RWPE1 (cell line): ENCODE measurements around the gene NRF1.

Experiments
- CTCF ChIA-PET: fragments of 350-600 bp; sonication (Branson Sonifier 250); formaldehyde crosslinking; extraction: SDS; loops from one replicate; lab custom pipeline; 2021; lab: Yijun Ruan, JAX
- POLR2A ChIA-PET: fragments of 400-600 bp; formaldehyde crosslinking; extraction: SDS; loops from one replicate; lab custom pipeline; 2020; ENCODE audit warnings: antibody characterized with exemption; ENCODE audit not compliant: low non-redundant PET; lab: Yijun Ruan, JAX
- DNase-seq: peaks from one replicate; pipeline ENCODE4 v3.0.0; 2012; ENCODE audit warnings: low spot score
- H3K27ac ChIP-seq: fragments of 450-650 bp; 2 replicates; pipeline ENCODE4 v1.5.1; 2017
- CTCF ChIP-seq: fragments of 450-650 bp; conservative IDR thresholded peaks from 2 replicates; pipeline ENCODE4 v1.5.1; 2017; ENCODE audit warnings: low read depth, mild to moderate bottlenecking

Gene NRF1

GRCh38 chr7:129762387-129762969, 151.0 kb downstream of the NRF1 start:
- TF ChIP-seq CTCF: no peak
- CTCF ChIA-PET: no interaction called here
- no peak for DNase-seq
- no peak overlapping the region for H3K27ac ChIP-seq
- POLR2A ChIA-PET: no interaction called here

GRCh38 chr7:129764247-129765084, 152.9 kb downstream of the NRF1 start:
- no peak for TF ChIP-seq CTCF
- ChIA-PET CTCF (interaction anchor here (0.6 kb wide), 1 partner anchor 45 kb away, joined by 3 read pairs; no protein-coding TSS in a partner anchor), POLR2A (no interaction called here)
- H3K27ac ChIP-seq: no peak overlapping the region
- no peak for DNase-seq

DNA sequence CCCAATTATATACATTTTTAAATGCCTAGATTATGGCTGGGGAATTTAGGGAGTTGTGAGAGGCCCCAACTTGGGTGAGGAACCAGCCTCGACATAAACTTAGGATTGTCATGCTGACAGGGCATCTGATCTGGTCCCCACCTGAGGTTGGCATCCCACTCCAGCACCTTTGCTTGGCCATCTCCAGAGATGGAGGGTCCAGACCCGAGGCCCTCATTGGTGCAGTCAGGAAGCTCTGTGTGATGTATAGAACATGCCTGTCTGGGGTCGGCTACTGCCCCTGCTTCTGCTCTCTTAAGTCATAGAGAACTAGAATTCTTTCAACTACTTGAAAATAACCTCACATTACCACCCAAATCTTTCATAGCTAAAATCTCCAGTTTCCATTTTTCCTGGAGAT, 153.8 kb downstream of the NRF1 start:
- ChIA-PET POLR2A (no interaction called here), CTCF (no interaction called here)
- no peak for DNase-seq
- no peak for TF ChIP-seq CTCF
- no peak overlapping the region for H3K27ac ChIP-seq

DNA sequence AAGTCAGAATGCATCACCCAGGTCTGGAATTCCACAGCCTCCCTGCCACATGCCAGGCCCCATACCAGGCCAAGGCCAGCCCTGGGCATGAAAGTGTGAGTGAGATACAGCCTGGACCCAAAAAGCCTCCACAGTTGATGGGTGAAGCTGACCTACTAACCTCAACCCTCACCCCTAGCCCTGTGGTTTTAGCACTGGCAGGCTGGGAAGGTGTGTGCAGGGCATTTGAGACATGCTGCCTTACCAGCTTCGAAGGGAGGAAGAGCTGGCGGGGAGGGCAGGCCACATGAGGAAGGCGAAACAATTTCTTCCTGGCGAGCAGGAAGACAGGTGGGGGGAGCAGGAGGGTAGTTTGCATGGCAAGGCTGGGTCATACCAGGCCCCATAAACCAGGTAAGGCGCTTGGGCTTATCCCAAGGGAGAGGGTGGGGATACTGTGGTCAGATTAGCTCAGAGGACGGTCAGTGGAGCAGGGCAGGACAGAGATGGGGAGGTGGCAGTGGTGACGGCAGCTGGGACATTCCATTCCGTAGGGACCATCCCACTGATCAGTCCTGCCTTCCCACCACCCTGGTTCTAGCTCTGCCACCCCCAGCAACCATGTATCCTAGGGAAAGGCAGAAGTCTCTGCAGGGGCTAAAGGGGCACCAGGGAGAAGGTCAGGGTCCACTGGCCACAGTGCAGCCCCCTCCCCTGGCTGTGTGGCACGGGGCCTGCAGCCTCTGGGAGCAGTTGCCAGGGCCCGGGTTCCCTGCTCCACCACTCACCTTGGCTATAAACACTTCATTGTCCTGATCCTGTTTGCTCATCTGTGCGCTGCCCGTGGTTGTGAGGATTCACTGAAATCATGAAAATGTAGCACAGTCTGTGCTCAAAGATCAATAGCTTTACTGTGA, 155.8 kb downstream of the NRF1 start:
- no peak for TF ChIP-seq CTCF
- ChIA-PET CTCF (interaction anchor here (0.6 kb wide), 1 partner anchor 315 kb away, joined by 3 read pairs; no protein-coding TSS in a partner anchor), POLR2A (no interaction called here)
- DNase-seq: no peak
- no peak overlapping the region for H3K27ac ChIP-seq

DNA sequence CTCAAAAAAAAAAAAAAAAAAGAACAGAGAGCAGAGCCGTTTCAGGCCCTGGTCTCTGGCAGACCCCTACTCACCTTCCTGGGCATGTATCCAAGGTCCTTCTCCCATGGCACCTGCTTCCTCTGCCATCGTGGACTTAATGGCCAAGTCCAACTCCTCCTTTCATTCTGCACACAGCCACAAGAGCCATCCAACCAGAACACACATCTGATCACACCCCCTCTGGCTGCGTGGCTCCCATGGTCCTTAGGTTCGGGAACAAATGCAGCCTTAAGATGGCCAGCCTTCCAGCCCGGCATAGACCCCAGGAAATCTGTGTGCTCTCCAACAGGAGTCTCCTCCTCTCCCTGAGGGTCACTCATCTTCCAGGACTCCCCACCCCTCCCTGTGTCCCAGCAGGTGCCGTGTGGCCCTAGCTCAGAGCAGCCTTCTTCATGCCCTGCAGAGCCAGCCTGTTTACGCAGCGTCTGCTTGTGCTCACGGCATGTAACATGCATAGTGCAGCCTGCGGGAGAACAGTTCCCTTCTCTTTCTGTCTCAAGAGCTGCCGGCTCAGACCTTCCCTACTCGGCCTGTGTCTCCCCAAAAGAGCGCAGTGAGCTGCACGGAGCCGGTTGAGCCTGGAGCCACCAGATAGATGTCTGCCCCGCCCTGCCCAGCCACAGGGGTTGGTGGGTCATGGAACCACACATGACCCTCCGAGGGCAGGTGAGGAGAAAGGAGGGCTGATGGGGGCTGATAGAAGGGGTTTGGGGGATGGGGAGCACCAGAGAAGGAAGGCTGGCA, 157.3 kb downstream of the NRF1 start:
- no peak for TF ChIP-seq CTCF
- H3K27ac ChIP-seq: no peak overlapping the region
- ChIA-PET CTCF (no interaction called here), POLR2A (no interaction called here)
- no peak for DNase-seq
